Cardiac fibroblast (primary cell): ENCODE data around the gene RPL18A.

Experiments
- DNase-seq, 2 donors: peaks; one replicate each; pipeline versions ENCODE4 v3.0.0 to v3.0.0-alpha.2; 2010; ENCODE audit warnings: low read depth in 2 of 2
- H3K4me3 ChIP-seq, 2 donors: replicated peaks in 1 of 2; 1 replicate in 1 of 2; 2 replicates in 1 of 2; pipeline ENCODE4 v1.5.1; 2011; ENCODE audit warnings: low read depth in 2 of 2, low read length in 2 of 2, mild to moderate bottlenecking in 2 of 2, moderate library complexity in 1 of 2
- CTCF ChIP-seq: IDR thresholded peaks from one replicate; pipeline ENCODE4 v1.5.1; 2011; ENCODE audit warnings: low read depth, mild to moderate bottlenecking, low read length, inconsistent platforms

RPL18A gene

GRCh38 chr19:17848595-17849292 lies 11.0 kb upstream of the RPL18A start:
- TF ChIP-seq CTCF = no peak
- H3K4me3 ChIP-seq = no peak overlapping the region
- DNase-seq = no peak

- DNase-seq = no peak
- no peak for TF ChIP-seq CTCF
- H3K4me3 ChIP-seq = no peak overlapping the region
Observed at GRCh38 chr19:17854061-17854460, 5.6 kb upstream of the RPL18A start.

GRCh38 chr19:17855280-17856152 lies 4.2 kb upstream of the RPL18A start:
- peak; percentile 76 for DNase-seq
- H3K4me3 ChIP-seq = no peak overlapping the region
- TF ChIP-seq CTCF = peak; percentile 96

- TF ChIP-seq CTCF = no peak
- no peak for DNase-seq
Observed at GRCh38 chr19:17860331-17860992, 752 bp downstream of the RPL18A start.

GRCh38 chr19:17860993-17861360 lies 1.3 kb downstream of the RPL18A start:
- DNase-seq = no peak
- peak overlapping the region; percentile 78 to 99 for H3K4me3 ChIP-seq
- no peak for TF ChIP-seq CTCF

More at GRCh38 chr19:17860331-17860992, 752 bp downstream of the RPL18A start:
- peak overlapping the region; percentile 78 to 99 for H3K4me3 ChIP-seq

GRCh38 chr19:17861542-17862402 lies 2.1 kb downstream of the RPL18A start:
- no peak for TF ChIP-seq CTCF
- DNase-seq = no peak
- H3K4me3 ChIP-seq = peak overlapping the region; percentile 78 to 99
